ENCODE measurements around the gene VAV1. TPM values are rescaled to one million over a fixed set of nuclear protein-coding genes. Genes with fewer than 3 reads are reported as not detected.

The VAV1 gene
- total RNA-seq, 5 donors from 2014 or later (not counting 1 experiment from before 2014, with no cell fraction given) = 82.5 to 114 (median 92.2) TPM

GRCh38 chr19:6903446-6903845 lies 130.9 kb downstream of the VAV1 start:
- Histone ChIP-seq H3K27ac (ENCODE audit: low read length) (no peak overlapping the region), H3K36me3 (ENCODE audit: control insufficient read depth in 2 of 2, extremely low read depth in 1 of 2, insufficient read depth in 1 of 2, low read length in 1 of 2) (peaks cover 0 to 12% of the 10 kb centered on the region in 2 donors), H3K9me3 (peaks cover 2% of the 10 kb centered on the region), H3K27me3 (replicated peaks in 1 of 2; ENCODE audit: control insufficient read depth in 2 of 2, extremely low read depth in 1 of 2, insufficient read depth in 2 of 2, low read length in 1 of 2) (no peaks in the 10 kb centered on the region), H3K4me1 (ENCODE audit: control insufficient read depth in 1 of 2, extremely low read depth in 1 of 2, insufficient read depth in 2 of 2, low read length in 2 of 2) (no peaks in the 10 kb centered on the region), H3K4me3 (ENCODE audit: control insufficient read depth in 1 of 2, extremely low read depth in 1 of 2, low read length in 1 of 2) (no peak overlapping the region)
- ATAC-seq (replicated peaks in 1 of 4) (no peak), DNase-seq (no peak)
- H3K27ac Mint-ChIP-seq = no peak overlapping the region
- CTCF ChIA-PET = no interaction called here
- no peaks in the 10 kb centered on the region for H3K27me3 Mint-ChIP-seq
- H3K4me3 Mint-ChIP-seq = no peak overlapping the region
- H3K9me3 Mint-ChIP-seq = peaks cover 17 to 37% (median 27%) of the 10 kb centered on the region in 3 donors
- H3K4me1 Mint-ChIP-seq = no peaks in the 10 kb centered on the region
- POLR2A ChIA-PET = interaction anchor here in 1 of 2 donors (0.6 kb wide), 1 partner anchor 98 kb away, joined by 3 read pairs; no protein-coding TSS in a partner anchor
- H3K36me3 Mint-ChIP-seq = peaks cover 49% of the 10 kb centered on the region

DNA sequence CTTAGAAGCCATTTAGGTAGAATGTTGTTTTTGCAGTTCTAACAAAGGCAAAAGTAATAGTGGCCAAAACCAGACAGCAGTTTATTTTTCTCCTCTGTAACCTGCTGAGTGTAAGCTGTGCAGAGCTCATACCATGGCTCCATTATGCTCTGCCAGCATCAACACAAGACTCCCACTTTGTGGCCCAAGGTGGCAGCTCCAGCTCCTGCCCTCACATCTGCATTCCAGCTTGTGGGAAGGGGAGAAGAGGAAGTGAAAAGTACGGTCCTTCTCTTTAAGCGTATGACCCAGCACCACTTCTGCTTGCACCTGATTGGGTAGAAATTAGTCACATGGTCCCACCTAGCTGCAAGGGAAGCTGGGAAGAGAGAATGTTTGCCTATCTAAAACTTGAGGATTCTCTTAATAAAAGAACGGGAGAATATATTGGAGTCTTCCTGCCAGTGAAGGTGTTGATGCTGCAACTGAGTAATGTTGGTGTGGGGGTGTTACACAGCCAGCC lies 134.1 kb downstream of the VAV1 start:
- Mint-ChIP-seq H3K9me3 (peaks cover 7 to 26% (median 11%) of the 10 kb centered on the region in 3 donors), H3K27ac (no peak overlapping the region), H3K36me3 (peaks cover 30% of the 10 kb centered on the region), H3K27me3 (no peaks in the 10 kb centered on the region), H3K4me3 (no peak overlapping the region), H3K4me1 (no peaks in the 10 kb centered on the region)
- Histone ChIP-seq H3K27me3 (replicated peaks in 1 of 2; ENCODE audit: control insufficient read depth in 2 of 2, extremely low read depth in 1 of 2, insufficient read depth in 2 of 2, low read length in 1 of 2) (no peaks in the 10 kb centered on the region), H3K27ac (ENCODE audit: low read length) (no peak overlapping the region), H3K9me3 (peaks cover 1% of the 10 kb centered on the region), H3K4me1 (ENCODE audit: control insufficient read depth in 1 of 2, extremely low read depth in 1 of 2, insufficient read depth in 2 of 2, low read length in 2 of 2) (no peaks in the 10 kb centered on the region), H3K36me3 (ENCODE audit: control insufficient read depth in 2 of 2, extremely low read depth in 1 of 2, insufficient read depth in 1 of 2, low read length in 1 of 2) (peaks cover 0 to 8% of the 10 kb centered on the region in 2 donors), H3K4me3 (ENCODE audit: control insufficient read depth in 1 of 2, extremely low read depth in 1 of 2, low read length in 1 of 2) (peak overlapping the region in 1 of 2 donors; percentile 15)
- DNase-seq = no peak
- no CpG with 5 or more reads among the region's 3 CpGs for WGBS (ENCODE audit: insufficient coverage)
- ChIA-PET CTCF (no interaction called here), POLR2A (no interaction called here)
- no peak for ATAC-seq (replicated peaks in 1 of 4)

Other genes with a start within 250 kb of the VAV1 start
- gene TNFSF9, start 241.7 kb upstream of the VAV1 start, total RNA-seq = 1 to 10 TPM; 1.3 to 6.0 (median 1.6) TPM
- 1 to 10 TPM; 1.9 to 4.3 (median 2.0) TPM for gene CD70, start 181.6 kb upstream of the VAV1 start, total RNA-seq
- 10 to 100 TPM in 3 of 5 donors, 1 to 10 TPM in 2; 1.9 to 22.6 (median 12.7) TPM for gene TNFSF14, start 102.5 kb upstream of the VAV1 start, total RNA-seq
- 10 to 100 TPM in 1 of 5 donors, 1 to 10 TPM in 3, not detected in 1; 1.1 to 10.6 (median 7.6) TPM for gene C3, start 52.1 kb upstream of the VAV1 start, total RNA-seq
- gene GPR108, start 35.1 kb upstream of the VAV1 start, total RNA-seq = 10 to 100 TPM; 51.8 to 83.3 (median 58.4) TPM
- 1 to 10 TPM; 2.6 to 8.7 (median 7.3) TPM for gene TRIP10, start 33.0 kb upstream of the VAV1 start, total RNA-seq
- 10 to 100 TPM; 61.7 to 83.7 (median 73.6) TPM for gene SH2D3A, start 5.3 kb upstream of the VAV1 start, total RNA-seq
- gene ADGRE1, start 114.9 kb downstream of the VAV1 start, total RNA-seq = 1 to 10 TPM; 3.4 to 9.7 (median 3.7) TPM
- not detected for gene MBD3L2B, start 248.7 kb downstream of the VAV1 start, total RNA-seq